Gastrocnemius medialis (tissue), 4 donors: Measurements from ENCODE around the gene NFATC3.

Source experiments
- POLR2A ChIP-seq, 2 donors: fragments of 450-650 bp; IDR thresholded peaks; one replicate each; pipeline ENCODE4 v1.6.1; 2017; ENCODE audit warnings: antibody characterized with exemption in 2 of 2, mild to moderate bottlenecking in 2 of 2, moderate library complexity in 2 of 2
- TF ChIP-seq, protein P1 (sequence below), 5 experiments: fragments of 450-650 bp in 3 of 5; fragments of 200-600 bp in 2 of 5; sonication (generic) in 2 of 5; IDR thresholded peaks in 4 of 5; conservative IDR thresholded peaks in 1 of 5; 1 replicate in 4 of 5; 2 replicates in 1 of 5; pipeline ENCODE4 v1.5.1; 2016 to 2019; ENCODE audit warnings: antibody characterized with exemption in 5 of 5, mild to moderate bottlenecking in 3 of 5, moderate library complexity in 3 of 5

DNA sequence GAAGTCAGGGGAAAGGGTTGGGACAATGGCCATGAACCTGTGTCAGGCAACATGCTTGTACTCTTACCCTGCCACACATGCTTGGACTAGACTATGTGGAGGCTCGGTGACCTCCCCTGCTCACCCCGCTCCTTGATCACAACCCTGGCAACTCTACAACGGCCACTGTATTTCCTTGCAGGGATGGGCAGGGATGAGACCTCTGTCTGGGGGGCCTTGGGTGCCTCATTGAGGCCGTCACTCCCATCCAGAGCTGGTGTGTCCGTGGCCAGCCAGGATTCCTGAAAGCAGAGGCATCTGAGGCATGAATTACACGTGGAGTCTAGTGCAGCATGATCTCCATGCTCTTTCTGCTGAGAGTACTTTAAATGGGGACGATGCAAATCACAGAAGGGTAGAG is 161.0 kb downstream of the NFATC3 start:
- TF ChIP-seq, protein P1, sequence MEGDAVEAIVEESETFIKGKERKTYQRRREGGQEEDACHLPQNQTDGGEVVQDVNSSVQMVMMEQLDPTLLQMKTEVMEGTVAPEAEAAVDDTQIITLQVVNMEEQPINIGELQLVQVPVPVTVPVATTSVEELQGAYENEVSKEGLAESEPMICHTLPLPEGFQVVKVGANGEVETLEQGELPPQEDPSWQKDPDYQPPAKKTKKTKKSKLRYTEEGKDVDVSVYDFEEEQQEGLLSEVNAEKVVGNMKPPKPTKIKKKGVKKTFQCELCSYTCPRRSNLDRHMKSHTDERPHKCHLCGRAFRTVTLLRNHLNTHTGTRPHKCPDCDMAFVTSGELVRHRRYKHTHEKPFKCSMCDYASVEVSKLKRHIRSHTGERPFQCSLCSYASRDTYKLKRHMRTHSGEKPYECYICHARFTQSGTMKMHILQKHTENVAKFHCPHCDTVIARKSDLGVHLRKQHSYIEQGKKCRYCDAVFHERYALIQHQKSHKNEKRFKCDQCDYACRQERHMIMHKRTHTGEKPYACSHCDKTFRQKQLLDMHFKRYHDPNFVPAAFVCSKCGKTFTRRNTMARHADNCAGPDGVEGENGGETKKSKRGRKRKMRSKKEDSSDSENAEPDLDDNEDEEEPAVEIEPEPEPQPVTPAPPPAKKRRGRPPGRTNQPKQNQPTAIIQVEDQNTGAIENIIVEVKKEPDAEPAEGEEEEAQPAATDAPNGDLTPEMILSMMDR (IDR thresholded peaks at IDR 0.05 in 4 of 5, conservative IDR thresholded peaks at IDR 0.05 in 1 of 5): no peak
- no peak for TF ChIP-seq POLR2A (IDR thresholded peaks at IDR 0.05)
